Upper lobe of left lung (tissue), 4 donors: ENCODE measurements around the gene TICAM2.

Experiments
- CTCF ChIP-seq, 6 experiments: fragments of 450-650 bp in 4 of 6; fragments of 200-600 bp in 2 of 6; sonication (generic) in 2 of 6; IDR thresholded peaks; one replicate each; pipeline ENCODE4 v1.5.1; 2016 to 2019; ENCODE audit warnings: antibody characterized with exemption in 6 of 6
- EP300 ChIP-seq, 4 donors: sonication (generic); formaldehyde crosslinking; IDR thresholded peaks; one replicate each; pipeline ENCODE4 v1.5.1; 2017; ENCODE audit warnings: antibody characterized with exemption in 4 of 4, control low read depth in 2 of 4

DNA sequence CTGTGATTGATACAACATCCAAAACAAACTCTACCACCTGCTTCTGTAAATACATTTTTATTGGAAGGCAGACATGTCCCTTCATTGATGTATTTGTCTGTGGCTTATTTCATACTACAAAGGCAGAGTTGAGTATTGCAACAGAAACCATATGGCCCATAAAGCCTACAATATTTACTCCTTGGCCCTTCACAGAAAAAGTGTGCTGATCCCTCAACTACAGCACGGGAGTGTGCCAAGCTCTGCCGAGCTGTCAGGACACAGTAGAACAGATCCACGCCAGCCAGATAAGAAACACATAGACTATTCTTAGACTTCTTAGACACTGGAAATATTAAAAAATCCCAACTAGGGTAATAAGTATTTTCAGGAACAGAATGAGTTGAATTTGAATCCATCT, 13.2 kb downstream of the TICAM2 start:
- TF ChIP-seq CTCF (IDR thresholded peaks at IDR 0.05) = no peak
- no peak for TF ChIP-seq EP300 (IDR thresholded peaks at IDR 0.05)
